HFFc6 (cell line): ENCODE results near the gene VILL. TPM values are rescaled to one million over a fixed set of nuclear protein-coding genes. Genes with fewer than 3 reads are reported as not detected.

Experiments
- DNase-seq: peaks from one replicate; pipeline ENCODE4 v3.0.0-alpha.2; 2018
- H3K27ac Mint-ChIP-seq: 2 replicates; pipeline ENCODE4 v1.8.0; 2020; ENCODE audit warnings: mild to moderate bottlenecking, mixed read lengths
- H3K27me3 Mint-ChIP-seq: 2 replicates; pipeline ENCODE4 v1.8.0; 2021; ENCODE audit warnings: mild to moderate bottlenecking, moderate library complexity, mixed read lengths; ENCODE audit not compliant: insufficient read depth
- H3K36me3 Mint-ChIP-seq: 2 replicates; pipeline ENCODE4 v1.8.0; 2021; ENCODE audit warnings: low read depth, mixed read lengths
- H3K4me1 Mint-ChIP-seq: 2 replicates; pipeline ENCODE4 v1.8.0; 2020; ENCODE audit warnings: low read depth, mixed read lengths
- H3K4me3 Mint-ChIP-seq: 2 replicates; pipeline ENCODE4 v1.8.0; 2020; ENCODE audit warnings: mild to moderate bottlenecking, moderate library complexity, mixed read lengths
- H3K9me3 Mint-ChIP-seq: 2 replicates; pipeline ENCODE4 v1.8.0; 2020; ENCODE audit warnings: mild to moderate bottlenecking, mixed read lengths
- CTCF ChIP-seq: fragments of 200-600 bp; sonication (generic); IDR thresholded peaks from 2 replicates; pipeline ENCODE4 v1.5.0; 2021; ENCODE audit warnings: antibody characterized with exemption, mild to moderate bottlenecking
- total RNA-seq, 6 experiments: library from RNA; stranded (reverse); fragmentation: NEBNext Ultra II Directional; extraction: Animal tissue kit (Norgen Biotek cat#: 25700); gene quantifications; 2 replicates in 1 of 6; 3 replicates in 5 of 6; pipeline ENCODE4 v1.2.3, GENCODE V29; 2021

The VILL gene
- total RNA-seq, 6 experiments from 2014 or later, result 3.5 to 4.6 (median 3.7) TPM

DNA sequence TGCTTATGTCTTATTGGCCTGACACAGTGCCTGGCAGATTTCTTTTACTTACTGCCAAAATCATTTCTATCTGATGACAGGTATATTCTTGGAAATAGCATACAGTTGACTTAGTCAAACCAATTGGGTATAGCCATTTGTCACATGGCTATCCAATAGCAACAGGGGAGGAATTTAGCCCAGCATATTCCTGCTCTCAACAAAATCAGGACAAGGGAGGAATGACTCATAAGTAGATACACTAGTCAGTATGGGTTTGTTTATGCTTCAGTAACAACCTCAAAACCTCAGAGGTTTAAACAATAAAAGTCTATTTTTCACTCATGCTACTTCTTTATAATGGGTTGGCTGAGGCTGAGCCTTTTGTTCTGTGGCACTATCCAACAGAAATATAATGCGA, 38.0 kb upstream of the VILL start:
- Mint-ChIP-seq H3K27ac (no peak overlapping the region), H3K4me3 (no peak overlapping the region), H3K9me3 (peaks cover 15% of the 10 kb centered on the region), H3K27me3 (no peaks in the 10 kb centered on the region), H3K36me3 (peaks cover 48% of the 10 kb centered on the region), H3K4me1 (peaks cover 20% of the 10 kb centered on the region; the same call in 1 of the 2 replicates)
- DNase-seq, result no peak
- no peak for TF ChIP-seq CTCF

DNA sequence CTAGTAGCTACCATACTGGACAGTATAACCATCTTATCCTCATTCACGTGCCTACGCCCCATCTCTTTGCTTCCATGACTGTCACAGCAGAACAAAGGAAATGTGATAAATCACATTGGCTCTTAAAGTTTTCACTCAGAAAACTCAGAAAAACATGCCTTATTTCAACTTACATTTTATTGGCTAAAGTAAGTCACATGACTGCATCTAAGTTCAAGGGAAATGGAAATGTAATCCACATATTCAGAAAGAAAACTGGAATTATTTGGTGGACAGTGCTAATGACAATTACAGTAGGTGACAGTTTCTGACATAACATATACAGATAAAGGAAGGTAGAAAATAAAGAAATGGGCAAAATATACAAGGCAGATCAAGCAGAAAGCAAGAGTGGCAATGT, 37.4 kb upstream of the VILL start:
- H3K4me1 Mint-ChIP-seq, result peaks cover 20% of the 10 kb centered on the region; the same call in 1 of the 2 replicates
- H3K27ac Mint-ChIP-seq, result no peak overlapping the region
- H3K9me3 Mint-ChIP-seq, result peaks cover 15% of the 10 kb centered on the region
- H3K36me3 Mint-ChIP-seq, result peaks cover 52% of the 10 kb centered on the region
- no peak for TF ChIP-seq CTCF
- DNase-seq, result no peak
- no peak overlapping the region for H3K4me3 Mint-ChIP-seq
- H3K27me3 Mint-ChIP-seq, result no peaks in the 10 kb centered on the region

DNA sequence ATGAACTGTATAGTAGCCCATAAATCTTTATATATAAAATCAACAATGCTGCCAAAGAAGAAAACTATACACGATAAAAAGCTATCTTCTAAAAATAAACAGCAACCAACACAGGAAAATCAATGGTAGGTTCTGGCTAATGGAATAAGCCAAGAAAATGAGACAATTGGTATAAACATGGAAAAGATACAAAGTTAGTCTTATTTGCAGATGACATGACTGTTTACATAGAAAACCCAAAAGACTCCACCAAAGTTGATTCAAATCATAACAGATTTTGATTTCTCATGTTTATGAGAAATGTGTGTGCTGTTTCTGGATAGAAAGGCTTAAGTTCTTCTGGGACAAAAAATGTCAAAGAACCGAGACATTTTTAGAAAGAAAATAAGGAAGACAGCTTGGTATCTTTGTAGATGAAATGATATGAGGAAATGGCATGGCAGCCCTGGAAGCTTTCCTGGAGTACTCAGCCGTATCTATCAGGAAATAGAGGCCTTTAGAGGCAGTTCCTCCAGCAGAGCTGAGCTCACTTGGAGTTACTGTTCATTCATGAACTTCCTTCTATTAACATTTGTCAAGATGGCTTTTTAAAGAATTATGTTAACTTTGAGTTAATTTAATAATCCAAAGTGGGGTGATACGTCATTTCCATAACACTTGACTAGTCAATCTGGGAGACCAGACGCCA, 36.7 kb upstream of the VILL start:
- Mint-ChIP-seq H3K4me1 (peaks cover 20% of the 10 kb centered on the region; the same call in 1 of the 2 replicates), H3K9me3 (peaks cover 15% of the 10 kb centered on the region), H3K4me3 (no peak overlapping the region), H3K36me3 (peaks cover 52% of the 10 kb centered on the region), H3K27me3 (no peaks in the 10 kb centered on the region), H3K27ac (no peak overlapping the region)
- no peak for DNase-seq
- no peak for TF ChIP-seq CTCF

DNA sequence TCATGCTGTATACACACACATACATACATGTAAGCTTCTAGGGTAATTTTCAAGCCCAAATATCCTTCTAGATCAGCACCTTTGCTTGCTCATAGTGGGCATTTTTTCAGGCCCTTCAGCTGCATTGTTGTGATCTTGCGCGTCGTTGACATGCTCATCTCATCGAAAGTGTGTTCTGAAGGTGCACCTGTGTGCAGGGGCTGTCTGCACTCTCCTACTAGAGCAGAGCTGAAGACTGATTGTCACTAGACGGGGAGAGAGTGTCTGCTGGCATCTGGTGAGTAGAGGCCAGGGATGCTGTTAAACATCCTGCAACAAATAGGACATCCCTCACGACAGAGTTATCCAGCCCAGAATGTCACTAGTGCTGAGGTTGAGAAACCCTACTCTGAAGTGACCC, 35.7 kb upstream of the VILL start:
- Mint-ChIP-seq H3K4me1 (peaks cover 20% of the 10 kb centered on the region; the same call in 1 of the 2 replicates), H3K36me3 (peaks cover 52% of the 10 kb centered on the region), H3K27me3 (no peaks in the 10 kb centered on the region), H3K4me3 (no peak overlapping the region), H3K27ac (no peak overlapping the region), H3K9me3 (peaks cover 15% of the 10 kb centered on the region)
- no peak for DNase-seq
- TF ChIP-seq CTCF, result no peak

GRCh38 chr3:37955918-37956707, 34.5 kb upstream of the VILL start:
- TF ChIP-seq CTCF, result no peak
- no peak overlapping the region for H3K27ac Mint-ChIP-seq
- no peak for DNase-seq
- peaks cover 15% of the 10 kb centered on the region for H3K9me3 Mint-ChIP-seq
- H3K4me3 Mint-ChIP-seq, result no peak overlapping the region
- H3K36me3 Mint-ChIP-seq, result peaks cover 41% of the 10 kb centered on the region
- peaks cover 21% of the 10 kb centered on the region for H3K4me1 Mint-ChIP-seq
- no peaks in the 10 kb centered on the region for H3K27me3 Mint-ChIP-seq
